NCI-H774 (cell line): ENCODE measurements around the gene CHRNA10.
"Not testable (repeated sequence)": the region's sequence is repeated elsewhere in the genome, so short reads cannot be mapped to it uniquely, and the experiment has no call there.

ENCODE experiments used
- DNase-seq: peaks from one replicate; lab custom pipeline; 2025; lab: John Stamatoyannopoulos, UW

CHRNA10 gene

DNA sequence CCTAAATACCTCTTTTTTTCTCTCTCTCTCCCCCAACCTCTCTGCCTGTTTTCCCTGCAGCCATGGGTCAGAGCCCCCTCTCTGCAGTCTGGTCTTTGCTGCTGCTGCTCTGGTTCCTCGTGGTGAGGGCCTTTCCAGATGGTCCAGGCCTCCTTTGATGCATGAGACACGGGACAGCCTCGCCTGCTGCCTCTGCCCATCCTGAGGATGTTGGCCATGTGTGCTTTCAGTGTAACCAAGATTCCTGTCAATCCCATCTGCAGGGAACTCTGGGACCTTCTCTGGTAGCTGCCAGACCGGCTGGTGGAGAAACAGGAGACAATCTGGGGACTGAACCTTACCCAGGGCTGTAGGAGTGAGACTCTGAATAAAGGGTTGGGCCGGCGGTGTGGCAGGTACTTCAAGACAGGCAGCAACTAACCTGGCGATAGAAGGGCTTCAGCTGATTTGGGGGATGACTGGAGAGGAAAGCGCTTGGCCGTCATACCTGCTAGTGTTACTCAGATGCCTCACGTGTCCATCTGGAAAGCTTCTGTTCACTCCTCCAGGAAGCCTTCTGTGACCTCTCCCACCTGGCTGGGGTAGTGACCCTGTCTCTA is 7.1 kb downstream of the CHRNA10 start:
- DNase-seq: no peak

DNA sequence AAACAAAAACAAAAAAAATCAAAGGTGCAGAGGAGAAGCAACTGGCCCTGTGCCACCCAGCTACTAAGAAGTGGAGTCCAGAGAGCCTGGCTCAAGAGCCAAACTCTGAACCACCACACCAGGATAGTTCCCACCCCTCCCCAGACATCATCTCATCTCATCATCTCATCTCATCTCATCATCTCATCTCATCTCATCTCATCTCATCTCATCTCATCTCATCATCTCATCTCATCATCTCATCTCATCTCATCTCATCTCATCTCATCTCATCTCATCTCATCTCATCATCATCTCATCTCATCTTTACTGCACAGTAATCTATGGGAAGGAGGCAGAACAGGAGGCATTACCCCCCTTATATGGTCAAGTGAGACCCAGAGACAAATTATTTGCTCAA is 8.3 kb downstream of the CHRNA10 start:
- DNase-seq: no peak

DNA sequence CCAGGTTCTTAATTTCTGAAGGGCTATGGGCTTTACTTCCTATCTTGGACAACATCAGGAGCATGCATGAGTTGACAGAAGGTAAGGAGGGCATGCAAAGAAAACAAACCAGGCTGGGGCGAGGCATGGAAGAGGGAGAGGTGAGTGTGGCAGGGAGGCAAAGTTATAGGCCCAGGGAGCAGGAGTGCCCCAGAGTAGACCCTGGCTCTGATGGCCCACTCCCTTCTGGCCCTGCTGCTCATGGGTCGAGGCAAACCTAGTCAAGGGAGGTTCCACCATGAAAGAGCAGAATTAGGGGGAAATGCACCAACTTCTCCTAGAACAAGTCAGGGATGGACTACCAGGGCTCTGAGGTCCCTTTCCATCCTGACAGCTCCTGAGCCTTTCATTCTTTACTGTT is 10.2 kb downstream of the CHRNA10 start:
- DNase-seq: no peak

DNA sequence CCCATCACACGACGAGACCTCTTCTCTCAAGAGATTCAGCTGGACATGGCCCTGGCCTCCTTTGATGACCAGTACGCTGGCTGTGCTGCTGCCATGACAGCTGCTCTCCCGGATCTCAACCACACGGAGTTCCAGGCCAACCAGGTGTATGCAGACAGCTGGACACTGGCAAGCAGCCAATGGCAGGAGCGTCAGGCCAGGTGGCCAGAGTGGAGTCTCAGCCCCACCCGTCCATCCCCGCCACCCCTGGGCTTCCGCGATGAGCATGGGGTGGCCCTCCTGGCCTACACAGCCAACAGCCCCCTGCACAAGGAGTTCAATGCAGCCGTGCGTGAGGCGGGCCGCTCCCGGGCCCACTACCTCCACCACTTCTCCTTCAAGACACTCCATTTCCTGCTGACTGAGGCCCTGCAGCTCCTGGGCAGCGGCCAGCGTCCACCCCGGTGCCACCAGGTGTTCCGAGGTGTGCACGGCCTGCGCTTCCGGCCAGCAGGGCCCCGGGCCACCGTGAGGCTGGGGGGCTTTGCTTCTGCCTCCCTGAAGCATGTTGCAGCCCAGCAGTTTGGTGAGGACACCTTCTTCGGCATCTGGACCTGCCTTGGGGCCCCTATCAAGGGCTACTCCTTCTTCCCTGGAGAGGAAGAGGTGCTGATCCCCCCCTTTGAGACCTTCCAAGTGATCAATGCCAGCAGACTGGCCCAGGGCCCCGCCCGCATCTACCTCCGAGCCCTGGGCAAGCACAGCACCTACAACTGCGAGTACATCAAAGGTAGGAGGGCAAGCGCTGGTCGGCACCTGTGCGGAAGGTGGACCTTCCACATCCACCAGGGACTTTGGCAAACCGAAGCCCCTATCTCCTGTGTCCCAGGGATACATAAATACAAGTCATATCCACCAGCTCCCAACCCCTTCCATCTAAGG is 11.3 kb downstream of the CHRNA10 start:
- peak; percentile 34 for DNase-seq

DNA sequence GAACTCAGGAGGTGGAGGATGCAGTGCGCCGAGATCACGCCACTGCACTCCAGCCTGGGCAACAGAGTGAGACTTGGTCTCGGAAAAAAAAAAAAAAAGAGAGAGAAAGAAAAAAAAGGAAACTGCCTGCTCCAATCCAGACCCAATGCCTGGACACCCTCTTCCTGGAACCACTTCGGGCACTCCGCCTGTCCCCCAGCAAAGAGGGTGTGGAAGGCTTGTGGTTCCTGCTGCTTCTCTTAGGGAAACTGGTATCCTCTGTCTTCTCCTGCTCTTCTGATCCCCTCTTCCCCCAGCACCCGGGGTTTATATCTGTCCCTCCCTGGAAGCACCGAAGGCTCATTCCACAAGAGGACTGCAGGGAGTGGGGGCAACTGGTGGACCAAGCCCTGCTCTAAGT is 12.9 kb downstream of the CHRNA10 start:
- no peak for DNase-seq

DNA sequence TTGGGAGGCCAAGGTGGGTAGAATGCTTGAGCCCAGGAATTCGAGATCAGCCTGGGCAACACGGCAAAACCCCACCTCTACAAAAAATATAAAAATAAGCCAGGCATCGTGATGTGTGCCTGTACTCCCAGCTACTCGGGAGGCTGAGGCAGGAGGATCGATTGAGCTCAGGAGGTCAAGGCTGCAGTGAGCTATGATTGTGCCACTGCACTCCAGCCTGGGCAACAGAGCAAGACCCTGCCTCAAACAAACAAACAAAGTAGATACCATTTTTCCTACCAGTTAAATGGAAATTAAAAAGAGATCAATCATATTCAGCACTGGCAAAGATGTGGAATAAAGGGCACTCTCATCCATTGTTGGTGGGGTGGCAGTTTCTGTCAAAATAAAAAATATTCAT is 13.9 kb downstream of the CHRNA10 start:
- DNase-seq: not testable (repeated sequence)

DNA sequence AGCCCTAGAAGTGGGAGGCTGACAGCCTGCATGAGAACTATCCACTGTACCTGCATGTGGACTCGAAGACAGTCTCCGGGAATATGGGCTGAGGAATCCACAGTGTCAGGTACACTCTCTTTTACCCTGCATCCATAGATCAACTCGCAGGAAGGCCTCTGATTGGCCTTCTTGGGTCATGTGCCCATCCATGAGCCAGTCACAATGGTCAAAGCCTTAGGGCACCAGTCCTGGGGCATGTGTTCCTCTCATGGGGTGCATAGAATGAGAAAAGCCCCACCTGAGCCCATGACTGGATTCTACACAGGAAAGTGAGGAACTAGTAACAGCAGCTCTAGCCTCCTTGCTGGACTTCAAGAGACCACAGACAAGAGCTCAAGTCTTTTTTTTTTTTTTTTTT is 15.6 kb downstream of the CHRNA10 start:
- no peak for DNase-seq

DNA sequence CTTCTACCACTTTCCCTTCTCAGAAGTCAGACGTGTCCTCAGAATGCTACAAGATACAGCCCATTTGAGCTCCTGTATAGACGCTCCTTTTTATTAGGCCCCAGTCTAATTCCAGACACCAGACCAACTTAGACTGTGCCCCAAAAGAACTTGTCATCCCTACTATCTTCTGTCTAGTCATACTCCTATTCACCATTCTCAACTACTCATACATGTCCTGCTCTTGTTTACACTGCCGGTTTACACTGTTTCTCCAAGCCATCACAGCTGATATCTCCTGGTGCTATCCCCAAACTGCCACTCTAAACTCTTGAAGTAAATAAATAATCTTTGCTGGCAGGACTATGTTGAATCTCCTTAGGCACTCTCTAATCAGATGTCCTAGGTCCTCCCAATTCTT is 18.7 kb downstream of the CHRNA10 start:
- DNase-seq: not testable (repeated sequence)

DNA sequence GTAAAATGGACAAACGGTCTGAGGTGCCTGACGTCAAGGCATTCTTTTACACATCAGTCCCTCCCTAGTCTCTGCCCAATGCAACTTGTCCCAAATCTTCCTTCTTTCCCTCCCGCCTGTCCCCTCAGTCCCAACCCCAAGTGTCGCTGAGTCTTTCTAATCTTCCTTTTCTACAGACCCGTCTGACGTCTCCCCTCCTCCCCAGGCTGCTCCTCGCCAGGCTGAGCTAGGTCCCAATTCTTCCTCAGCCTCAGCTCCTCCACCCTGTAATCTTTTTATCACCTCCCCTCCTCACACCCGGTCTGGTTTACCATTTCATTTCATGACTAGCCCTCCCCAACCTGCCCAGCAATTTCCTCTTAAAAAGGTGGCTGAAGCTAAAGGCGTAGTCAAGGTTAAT is 21.8 kb downstream of the CHRNA10 start:
- not testable (repeated sequence) for DNase-seq

DNA sequence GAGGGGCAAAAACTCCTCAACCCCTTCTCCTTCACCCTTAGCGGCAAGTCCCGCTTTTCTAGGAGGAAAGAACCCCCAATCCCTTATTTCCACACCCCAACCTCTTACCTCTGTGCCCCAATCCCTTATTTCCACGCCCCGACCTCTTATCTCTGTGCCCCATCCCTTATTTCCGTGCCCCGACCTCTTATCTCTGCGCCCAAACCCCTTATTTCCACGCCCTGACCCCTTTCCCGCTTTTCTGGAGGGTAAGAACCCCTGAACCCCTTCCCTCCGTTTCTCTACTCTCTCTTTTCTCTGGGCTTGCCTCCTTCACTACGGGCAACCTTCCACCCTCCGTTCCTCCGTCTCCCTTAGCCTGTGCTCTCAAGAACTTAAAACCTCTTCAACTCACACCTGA is 22.3 kb downstream of the CHRNA10 start:
- not testable (repeated sequence) for DNase-seq

DNA sequence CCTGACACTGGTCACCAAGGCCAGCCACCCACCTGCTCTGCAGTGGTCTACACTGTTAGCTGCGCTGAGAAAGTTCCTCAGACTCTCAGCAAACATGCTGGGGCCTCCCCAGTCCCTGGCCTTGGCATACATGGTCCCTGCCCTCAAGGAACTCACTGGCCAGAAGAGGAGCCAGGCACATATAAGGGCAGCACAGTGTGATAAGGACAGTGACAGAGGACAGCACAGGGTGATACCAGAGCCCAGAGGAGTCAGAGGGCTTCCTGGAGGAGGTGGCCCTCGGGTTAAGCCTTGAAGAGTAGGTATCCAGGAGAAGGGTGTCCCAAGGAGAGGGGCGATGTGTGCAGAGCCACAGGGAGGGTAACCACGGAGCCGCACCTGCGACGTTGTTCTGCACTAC is 25.6 kb downstream of the CHRNA10 start:
- DNase-seq: no peak

DNA sequence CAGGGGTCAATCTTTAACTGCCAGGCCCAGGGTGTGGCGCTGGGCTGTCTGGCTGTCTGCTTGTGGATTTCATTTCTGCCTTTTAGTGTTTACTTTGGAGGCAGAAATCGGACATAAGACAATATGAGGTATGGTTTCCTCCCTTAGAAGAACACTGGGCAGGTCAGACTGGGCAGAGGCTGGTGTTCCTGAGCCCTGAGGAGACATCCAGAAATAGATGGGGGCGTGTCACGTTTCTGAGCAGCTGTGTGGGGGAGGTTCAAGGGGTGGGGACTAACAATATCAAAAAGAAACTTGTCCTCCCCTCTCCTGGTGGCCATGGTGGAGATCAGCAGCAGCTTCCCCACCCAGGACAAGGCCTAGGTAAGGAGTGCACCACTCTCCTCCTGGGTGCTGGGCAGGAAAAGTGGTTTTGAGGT is 26.4 kb downstream of the CHRNA10 start, which contains the start of gene ART1:
ART1 (plus strand) TSS at position 312 of the 419 bp plus-strand sequence. CDS start 14,086 bp downstream, outside the sequence.
- DNase-seq: no peak

DNA sequence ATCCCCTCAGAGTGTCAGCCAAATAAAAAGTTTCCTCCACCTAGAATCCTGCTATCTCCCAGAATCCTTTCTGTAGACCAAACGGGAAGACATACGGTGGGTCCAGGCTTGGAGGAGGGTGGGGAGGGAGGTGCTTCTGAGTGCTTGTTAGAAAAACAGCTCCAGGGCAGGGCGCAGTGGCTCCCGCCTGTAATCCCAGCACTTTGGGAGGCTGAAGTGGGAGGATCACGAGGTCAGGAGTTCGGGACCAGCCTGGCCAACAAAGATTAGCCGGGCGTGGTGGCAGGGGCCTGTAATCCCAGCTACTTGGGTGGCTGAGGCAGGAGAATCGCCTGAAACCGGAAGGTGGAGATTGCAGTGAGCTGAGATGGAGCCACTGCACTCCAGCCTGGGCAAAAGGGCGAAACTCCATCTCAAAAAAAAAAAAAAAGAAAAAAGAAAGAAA is 28.1 kb downstream of the CHRNA10 start:
- not testable (repeated sequence) for DNase-seq

DNA sequence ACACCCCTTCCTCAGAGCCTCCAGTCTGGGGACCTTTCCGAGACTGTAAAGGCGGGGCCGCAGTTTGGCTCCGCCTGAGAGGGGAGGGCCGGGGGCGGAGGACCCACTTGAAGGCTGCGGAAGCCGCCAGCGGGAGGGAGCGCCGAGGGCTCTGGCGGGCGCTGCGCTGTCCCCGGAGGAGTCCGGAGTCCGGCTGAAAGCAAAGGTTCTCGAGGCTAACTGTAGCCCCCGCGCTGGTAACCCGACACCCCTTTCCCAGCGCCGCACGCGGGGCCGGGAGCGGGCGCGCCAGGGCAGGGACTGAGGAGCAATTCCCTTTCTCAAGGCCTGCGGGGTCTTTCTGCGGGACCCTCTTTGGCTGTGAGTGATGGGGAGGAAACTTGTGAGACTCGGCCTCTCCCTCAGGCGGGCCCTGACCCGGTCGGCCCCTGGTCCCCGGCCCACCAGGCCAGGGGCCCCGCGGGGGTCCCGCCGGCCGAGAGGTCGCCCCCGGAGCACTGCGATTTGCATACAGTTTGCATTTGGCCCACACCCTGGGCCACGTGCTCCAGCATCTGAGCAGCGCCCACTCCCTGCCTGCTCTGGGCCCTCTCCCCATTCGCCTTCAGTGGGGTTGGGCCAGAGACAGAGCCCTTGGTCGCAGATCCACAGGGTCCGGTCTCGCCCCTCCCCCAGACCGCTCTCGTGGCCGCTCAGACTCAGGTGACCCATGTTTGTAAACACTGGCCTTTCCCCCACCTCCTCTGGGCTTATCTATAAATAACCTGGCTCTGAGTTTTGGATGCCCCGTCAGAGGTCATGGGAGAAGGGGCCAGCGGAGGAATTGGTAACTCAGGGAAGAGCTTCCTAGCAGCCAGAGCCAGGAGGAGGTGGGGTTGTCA is 28.9 kb downstream of the CHRNA10 start:
- peak; percentile 55 for DNase-seq

DNA sequence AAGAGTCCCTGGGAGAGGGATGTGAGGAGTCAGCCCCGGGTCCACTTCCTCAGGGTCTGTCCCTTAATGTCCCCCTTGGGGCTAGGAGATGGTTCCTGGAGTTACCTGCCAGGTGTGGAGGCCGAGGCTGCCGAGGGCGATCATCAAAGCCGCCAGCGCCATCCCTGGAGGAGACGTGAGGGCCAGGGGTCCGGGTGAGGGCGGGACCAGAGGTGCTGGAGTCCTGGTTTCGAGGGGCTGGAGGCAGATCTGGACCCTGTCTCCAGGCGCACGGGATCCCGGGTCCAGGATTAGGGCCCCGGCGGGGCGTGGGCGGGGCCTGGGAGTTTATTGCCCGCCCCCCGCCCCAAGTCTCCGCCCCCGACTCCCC is 29.5 kb downstream of the CHRNA10 start, which contains the start of gene ART5:
ART5 (minus strand) TSS at position 292 of the 370 bp plus-strand sequence; CDS start at position 162, 130 bp downstream.
- no peak for DNase-seq

DNA sequence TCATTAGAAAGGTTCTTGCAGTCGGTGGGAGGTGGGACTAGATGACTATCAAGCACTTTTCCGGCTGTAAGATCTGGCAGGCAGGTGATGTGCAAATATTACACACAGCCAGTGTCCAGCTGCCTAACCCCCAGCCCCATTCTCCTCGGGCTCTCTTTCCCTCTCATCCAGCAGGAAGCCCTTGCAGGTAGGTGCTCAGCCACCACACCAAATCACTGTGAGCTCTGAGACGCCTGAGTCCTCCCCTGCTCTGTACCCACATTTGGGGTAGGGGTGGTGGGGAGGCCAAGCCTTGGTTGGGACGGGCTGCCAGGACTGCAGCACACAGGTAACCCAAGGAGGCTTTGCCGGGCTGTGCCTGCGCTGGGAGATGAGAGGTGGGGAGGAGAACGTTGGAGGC is 30.0 kb downstream of the CHRNA10 start:
- DNase-seq: no peak

DNA sequence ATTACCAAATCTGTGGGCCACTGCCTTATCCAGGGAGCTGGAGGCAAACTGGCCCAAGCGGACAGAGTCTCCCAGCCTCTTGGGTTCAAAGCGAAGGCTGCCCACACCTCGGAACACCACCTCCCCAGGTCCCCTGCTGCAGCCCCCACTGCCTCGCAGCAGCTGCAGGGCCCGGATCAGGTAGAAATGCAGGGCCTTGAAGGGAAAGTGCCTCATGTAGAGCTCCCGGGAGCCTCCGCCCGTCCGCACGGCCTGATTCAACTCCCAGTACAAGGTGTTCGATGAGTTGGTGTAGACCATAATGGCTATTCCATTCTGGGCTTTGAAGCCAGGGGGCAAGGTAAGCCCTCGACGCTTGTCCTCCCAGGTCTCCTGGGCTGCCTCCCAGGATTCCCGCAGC is 31.3 kb downstream of the CHRNA10 start:
- no peak for DNase-seq

DNA sequence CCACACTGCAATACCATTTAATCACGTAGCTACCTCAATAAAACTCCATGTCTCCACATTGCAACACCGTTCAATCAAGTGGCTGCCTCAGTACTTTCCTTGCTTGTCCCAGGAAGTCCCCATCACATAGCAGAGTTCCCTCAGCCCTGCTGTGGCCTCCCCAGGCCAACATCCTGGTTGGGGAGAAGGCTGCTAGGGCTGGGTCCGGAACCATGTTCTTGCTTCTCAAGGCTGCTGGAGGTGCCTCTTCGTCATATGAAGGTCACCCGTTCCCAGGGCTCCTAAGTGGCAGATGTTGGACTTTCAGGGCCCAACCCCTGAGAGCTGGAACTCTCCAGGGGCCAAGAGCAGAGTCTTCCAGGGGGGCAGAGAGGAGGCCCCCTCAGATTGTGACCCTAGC is 32.7 kb downstream of the CHRNA10 start:
- DNase-seq: no peak

DNA sequence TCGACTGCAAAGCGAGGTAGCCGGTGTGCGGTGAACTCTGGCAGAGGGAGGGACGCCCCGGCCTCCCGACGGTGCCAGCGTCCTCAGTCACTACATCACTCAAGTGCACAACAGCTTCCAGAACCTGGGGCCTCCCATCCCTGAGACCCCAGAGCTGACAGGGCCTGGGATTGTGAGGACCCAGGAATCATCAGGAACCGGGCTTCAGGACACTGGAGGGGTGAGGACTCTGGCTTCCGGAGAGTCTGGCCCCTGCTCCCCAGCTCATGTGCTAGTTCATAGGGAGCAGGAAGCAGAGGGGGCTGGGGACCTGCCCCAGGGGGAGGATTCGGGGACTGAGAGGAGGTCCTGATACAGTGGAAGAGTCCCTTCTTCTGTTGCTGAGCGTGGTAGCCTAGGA is 34.0 kb downstream of the CHRNA10 start:
- no peak for DNase-seq

DNA sequence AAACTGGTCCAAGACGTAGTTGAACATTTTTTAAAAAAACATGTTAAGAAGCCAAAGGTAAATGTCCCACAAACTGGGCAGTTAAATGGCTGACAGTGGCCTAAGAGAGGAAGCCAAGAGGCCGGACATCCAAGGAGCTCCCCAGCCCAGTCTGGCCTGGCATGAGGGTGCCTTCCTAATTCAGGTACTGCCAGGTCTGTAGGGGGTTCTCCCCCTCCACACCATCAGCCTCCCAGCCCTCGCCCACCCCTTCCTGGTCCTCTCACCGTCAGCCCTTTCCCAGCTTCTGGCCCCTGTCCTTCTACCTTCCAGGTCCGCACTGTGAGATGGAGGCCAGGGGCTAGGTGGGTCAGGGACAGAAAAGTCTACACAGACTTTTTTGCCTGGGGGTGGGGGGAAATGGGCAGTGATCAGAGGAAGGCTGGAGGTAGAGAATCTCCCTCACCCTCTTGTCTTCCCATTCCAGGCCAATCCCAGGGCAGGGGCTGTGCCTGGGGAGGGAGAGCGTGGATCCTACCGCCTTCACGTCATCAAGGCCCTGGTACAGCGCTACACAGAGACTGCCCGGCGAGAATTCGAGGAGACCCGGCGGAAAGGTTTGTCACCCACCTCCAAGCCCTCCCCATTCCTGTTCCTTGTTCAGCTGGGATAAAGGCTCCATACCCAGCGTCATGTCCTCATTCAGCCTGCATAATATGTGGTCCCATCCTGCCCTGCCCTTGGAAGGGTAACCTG is 35.4 kb downstream of the CHRNA10 start:
- DNase-seq: no peak

DNA sequence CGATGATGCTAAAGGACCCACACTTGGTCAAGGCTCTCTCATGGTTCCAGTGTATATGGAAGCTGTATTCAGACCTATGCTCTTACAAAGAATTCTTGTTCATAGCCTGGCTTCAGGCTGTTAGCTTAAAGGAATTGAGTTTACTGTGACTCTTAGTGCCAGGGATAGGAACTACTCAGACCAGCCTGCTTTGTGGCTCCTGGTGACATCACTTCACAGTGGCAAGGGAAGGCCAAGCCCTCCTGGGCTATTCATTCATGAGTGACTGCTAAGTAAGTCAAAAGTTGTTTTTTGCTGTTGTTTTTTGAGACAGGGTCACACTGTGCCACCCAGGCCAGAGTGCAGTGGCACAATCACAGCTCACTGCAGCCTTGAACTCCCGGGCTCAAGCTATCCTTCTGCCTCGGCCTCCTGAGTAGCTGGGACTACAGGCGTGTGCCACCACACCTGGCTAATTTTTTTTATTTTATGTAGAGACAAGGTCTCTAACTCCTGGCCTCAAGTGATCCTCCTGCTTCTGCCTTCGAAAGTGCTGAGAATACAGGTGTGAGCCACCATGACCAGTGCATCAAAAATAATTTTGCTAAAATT is 39.0 kb downstream of the CHRNA10 start:
- no peak for DNase-seq
